Fibroblast of the aortic adventitia (primary cell): Measurements from ENCODE around the gene FOXP1. TPM values are rescaled to one million over a fixed set of nuclear protein-coding genes. Genes with fewer than 3 reads are reported as not detected.

Source experiments
- DNase-seq: peaks from one replicate; pipeline ENCODE4 v3.0.0-alpha.2; 2010; ENCODE audit warnings: low read depth
- H3K4me3 ChIP-seq: 2 replicates; pipeline ENCODE4 v1.5.1; 2011; ENCODE audit warnings: low read depth, mild to moderate bottlenecking, control low read depth, low read length, moderate library complexity
- total RNA-seq: library from RNA; depleted of rRNA; stranded (reverse); fragments of >200 nt; gene quantifications from 2 replicates; pipeline ENCODE4 v1.2.3, GENCODE V29; 2012; ENCODE audit warnings: low replicate concordance
- TF ChIP-seq, protein P1 (sequence below): IDR thresholded peaks from 2 replicates; pipeline ENCODE4 v1.5.1; 2011; ENCODE audit warnings: mild to moderate bottlenecking, low read length, control low read depth, inconsistent platforms; ENCODE audit not compliant: insufficient read depth

Gene FOXP1
- total RNA-seq, 1 donor, result 115 TPM

DNA sequence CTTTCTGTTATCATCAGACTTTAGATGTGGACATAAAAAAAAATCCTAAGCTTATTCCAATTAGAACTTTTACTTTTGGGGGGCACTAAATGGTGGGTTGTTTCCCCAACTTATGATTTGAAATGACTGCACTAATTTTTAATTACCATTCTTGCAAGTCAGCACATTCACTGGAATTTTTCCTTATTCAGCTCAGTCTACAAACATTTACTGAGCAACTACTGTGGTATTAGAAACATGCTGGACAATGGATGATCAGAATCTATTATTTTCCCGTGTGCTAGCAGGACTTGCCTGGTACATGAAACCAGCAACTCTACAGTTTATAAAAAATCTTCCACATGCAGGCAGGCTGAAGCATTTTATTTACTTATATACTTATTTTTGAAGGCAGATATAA lies 273.6 kb downstream of the FOXP1 start:
- peak; percentile 35 for DNase-seq
- TF ChIP-seq, protein P1, sequence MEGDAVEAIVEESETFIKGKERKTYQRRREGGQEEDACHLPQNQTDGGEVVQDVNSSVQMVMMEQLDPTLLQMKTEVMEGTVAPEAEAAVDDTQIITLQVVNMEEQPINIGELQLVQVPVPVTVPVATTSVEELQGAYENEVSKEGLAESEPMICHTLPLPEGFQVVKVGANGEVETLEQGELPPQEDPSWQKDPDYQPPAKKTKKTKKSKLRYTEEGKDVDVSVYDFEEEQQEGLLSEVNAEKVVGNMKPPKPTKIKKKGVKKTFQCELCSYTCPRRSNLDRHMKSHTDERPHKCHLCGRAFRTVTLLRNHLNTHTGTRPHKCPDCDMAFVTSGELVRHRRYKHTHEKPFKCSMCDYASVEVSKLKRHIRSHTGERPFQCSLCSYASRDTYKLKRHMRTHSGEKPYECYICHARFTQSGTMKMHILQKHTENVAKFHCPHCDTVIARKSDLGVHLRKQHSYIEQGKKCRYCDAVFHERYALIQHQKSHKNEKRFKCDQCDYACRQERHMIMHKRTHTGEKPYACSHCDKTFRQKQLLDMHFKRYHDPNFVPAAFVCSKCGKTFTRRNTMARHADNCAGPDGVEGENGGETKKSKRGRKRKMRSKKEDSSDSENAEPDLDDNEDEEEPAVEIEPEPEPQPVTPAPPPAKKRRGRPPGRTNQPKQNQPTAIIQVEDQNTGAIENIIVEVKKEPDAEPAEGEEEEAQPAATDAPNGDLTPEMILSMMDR, result no peak
- no peak overlapping the region for H3K4me3 ChIP-seq

DNA sequence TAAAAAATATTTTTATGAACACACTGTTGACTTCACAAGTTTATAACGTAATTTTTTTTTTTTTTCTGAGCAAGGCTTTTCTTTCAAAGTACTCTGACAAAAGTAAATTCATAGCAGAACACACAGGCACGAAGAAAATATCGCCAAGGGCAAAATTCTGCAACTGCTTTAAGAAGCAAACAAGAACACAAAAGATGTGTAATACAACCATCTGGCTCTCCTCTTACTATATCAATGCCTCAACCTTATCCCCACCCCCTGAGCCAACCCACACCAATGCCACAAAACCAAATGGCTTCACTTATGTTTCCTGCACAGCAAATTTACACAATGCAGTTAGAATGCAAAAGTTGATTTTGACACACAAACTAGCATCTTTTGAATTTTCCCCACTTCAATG lies 274.2 kb downstream of the FOXP1 start:
- H3K4me3 ChIP-seq, result no peak overlapping the region
- no peak for DNase-seq
- TF ChIP-seq, protein P1, result no peak

DNA sequence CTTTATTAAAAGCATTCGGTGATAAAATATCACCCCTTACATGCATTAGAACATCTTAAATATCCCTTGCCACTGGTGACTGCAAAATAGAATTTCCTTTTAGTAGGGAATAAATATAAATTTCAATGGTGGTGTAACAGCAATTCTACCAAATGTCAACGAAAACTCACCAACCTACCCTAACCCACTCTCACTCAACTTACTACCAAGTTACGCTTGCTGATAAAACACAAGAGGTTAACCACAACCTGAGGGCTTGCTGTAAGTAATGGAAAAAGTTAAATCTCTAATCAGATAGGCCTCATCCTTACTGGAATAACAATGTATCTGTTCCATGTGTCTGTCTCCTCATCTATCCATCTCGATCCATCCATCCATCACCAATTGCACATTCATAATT lies 274.7 kb downstream of the FOXP1 start:
- no peak for DNase-seq
- TF ChIP-seq, protein P1, result no peak

DNA sequence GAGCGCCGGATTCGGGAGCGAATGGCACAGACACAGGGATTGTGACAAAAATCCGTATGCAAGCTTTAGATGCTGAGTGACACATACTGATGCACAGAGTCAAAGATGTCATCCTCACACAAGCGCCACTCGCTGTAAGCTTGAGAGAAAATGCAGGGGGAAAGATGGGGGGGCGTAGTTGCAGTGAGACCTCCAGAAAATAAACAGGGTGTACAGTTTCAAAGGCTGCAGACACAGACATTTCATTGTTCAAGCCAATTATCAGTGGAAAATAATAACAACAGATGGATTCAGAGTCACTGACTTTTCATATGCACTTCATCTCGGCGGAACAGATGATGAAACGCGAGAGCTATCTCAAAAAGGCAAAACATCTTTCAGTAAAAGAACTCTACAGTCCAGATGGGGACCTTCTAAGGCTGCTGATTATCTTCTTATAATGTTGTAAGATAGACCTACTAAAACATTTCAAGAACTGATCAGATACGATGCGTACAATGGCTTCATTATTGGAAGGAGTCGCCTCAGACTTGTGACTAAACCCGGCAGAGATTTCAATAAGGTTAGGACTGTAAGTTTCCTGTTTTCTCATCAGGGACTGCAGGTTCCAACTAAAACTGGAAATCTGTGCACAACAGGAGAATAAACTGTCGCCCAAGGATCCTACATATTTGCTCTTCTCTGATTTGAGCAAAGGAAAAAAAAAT lies 275.4 kb downstream of the FOXP1 start:
- TF ChIP-seq, protein P1, result no peak
- no peak for DNase-seq
- no peak overlapping the region for H3K4me3 ChIP-seq

More for the DNA sequence above, 274.7 kb downstream of the FOXP1 start:
- no peak overlapping the region for H3K4me3 ChIP-seq

DNA sequence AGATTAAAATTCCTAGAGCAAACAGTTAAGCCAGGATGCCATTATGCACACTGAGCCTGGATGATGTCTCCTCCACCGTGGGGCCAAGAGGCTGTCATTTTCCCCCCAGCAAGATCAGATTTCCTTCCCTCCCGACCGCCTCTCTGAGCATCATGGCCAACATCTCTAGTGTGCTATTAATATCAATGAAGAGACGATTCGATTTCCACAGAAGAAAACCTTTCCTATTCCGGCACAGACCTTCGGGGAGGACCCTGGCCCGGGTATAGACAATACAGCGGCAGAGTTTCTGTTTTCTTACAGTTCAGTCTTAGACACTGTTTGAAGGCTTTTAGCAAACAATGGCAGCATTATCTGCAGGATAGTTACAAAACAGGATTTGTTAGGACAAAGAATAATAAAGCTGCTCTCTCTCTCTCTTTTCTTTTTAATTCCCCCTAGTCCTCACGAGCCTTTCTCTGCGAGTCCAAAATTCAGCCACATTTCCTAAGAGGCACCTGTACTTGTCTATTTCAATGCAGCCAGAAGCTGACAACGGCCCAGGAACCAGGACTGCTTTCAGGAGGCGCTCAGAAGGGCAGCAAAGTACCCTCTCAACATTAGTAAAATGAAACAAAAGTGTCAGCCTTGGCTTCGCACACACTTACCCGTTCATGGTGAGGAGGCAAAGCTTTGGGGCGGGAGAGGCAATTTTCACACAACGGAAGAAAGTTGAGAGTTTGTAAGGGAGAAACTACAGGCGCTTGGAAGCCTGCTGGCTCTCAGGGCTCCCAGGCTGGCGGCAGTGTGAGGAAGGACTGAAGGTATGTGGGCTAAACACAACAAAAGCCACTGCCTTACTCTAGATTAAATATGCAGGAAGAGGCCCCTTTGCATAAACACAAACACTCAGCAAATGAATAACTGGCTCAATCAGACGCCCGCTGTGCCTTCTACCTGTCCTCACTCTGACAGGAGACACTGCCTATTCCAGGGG lies 278.0 kb downstream of the FOXP1 start:
- TF ChIP-seq, protein P1, result peak; percentile 3
- peak overlapping the region; percentile 58 for H3K4me3 ChIP-seq
- DNase-seq, result peak; percentile 66

DNA sequence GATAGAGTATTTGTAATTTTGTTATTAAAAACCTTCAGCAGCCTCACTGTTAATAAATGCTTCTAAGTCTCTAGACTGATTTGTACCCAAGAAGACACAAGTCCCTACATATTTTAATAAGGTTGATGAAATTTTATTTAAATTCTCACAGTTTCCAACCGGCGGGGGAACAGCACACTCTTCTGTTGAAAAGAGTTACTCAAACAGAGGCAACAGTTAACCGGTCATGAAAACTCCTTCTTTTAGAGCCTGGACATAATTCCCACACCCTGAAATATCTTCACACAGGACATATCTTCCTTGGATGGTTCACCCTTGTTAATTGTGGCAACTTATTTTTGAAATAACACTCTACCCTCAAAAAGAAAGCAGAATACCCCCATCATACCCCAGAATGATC lies 278.8 kb downstream of the FOXP1 start:
- peak overlapping the region; percentile 58 for H3K4me3 ChIP-seq
- peak; percentile 84 for DNase-seq

More for the DNA sequence above, 278.8 kb downstream of the FOXP1 start:
- TF ChIP-seq, protein P1, result peak; percentile 65
